Measurements from ENCODE around the gene SORCS2.

SORCS2 gene

GRCh38 chr4:7621252-7622035 is 429.1 kb downstream of the SORCS2 start:
- DNase-seq (ENCODE audit: low spot score) = no peak

DNA sequence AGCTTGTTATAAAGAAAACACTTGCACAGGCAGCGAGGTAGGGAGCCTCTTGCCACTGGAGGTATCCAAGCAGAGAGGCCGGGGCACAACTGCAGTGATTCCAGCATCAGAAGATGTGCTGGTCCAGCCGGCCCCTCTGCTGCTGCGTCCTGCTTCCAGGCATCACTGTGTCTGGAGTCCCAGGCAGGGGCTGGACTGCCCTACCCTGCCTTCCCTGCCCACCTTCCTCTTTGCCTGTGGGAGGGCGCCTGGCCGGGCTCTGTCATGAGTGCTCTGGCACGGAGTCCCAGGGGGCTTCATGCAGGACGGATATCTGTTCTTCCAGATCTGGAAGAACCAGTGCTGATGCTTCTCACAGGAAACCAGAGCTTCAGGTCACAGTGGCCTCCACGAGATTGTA is 430.0 kb downstream of the SORCS2 start:
- DNase-seq (ENCODE audit: low spot score) = no peak

GRCh38 chr4:7623468-7623867 is 431.1 kb downstream of the SORCS2 start:
- DNase-seq (ENCODE audit: low spot score) = no peak

GRCh38 chr4:7624396-7624980 is 432.1 kb downstream of the SORCS2 start:
- DNase-seq (ENCODE audit: low spot score) = no peak

DNA sequence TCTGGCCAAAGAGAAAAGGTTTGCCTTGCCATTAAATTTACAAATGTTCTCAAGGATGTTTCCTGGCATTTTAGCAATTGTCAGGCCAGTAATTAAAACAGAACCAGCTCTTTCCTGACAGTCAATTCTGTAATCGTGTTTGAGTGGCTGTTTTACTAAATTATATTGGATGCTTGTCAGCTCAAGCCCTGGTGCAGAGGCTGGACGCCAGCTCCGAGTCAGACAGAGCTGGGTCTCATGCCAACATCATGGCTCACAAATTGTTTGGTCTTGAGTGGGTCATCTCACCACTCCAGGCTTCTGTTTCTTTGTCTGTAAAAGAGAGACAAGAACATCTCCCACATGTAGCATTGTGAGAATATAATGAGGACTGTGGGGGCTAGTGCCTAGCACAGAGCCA is 432.7 kb downstream of the SORCS2 start:
- no peak for DNase-seq (ENCODE audit: low spot score)

DNA sequence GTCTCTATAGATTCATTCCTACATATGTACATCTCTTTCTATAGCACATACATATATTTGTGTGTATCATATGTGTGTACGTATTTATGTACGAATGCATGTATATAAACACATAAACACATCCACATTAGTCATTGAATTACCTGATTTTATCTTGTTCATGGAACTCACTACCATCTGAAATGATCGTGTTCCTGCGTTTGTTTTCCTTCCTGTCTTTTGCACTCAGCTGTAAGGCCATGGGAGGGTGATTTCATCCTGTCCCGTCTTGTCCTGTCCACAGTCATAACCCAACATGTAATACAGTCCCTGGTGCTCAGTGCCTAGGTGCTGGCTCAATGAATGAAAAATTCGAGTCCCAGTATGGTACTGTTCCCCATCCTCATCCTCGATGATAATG is 434.2 kb downstream of the SORCS2 start:
- DNase-seq (ENCODE audit: low spot score) = peak; percentile 83

GRCh38 chr4:7627251-7628250 is 435.2 kb downstream of the SORCS2 start:
- no peak for DNase-seq (ENCODE audit: low spot score)

- DNase-seq (ENCODE audit: low spot score) = no peak
These were observed 436.1 kb downstream of the SORCS2 start for GRCh38 chr4:7628432-7628831.

- DNase-seq (ENCODE audit: low spot score) = peak; percentile 52
These were observed 437.3 kb downstream of the SORCS2 start for GRCh38 chr4:7629501-7630254.

DNA sequence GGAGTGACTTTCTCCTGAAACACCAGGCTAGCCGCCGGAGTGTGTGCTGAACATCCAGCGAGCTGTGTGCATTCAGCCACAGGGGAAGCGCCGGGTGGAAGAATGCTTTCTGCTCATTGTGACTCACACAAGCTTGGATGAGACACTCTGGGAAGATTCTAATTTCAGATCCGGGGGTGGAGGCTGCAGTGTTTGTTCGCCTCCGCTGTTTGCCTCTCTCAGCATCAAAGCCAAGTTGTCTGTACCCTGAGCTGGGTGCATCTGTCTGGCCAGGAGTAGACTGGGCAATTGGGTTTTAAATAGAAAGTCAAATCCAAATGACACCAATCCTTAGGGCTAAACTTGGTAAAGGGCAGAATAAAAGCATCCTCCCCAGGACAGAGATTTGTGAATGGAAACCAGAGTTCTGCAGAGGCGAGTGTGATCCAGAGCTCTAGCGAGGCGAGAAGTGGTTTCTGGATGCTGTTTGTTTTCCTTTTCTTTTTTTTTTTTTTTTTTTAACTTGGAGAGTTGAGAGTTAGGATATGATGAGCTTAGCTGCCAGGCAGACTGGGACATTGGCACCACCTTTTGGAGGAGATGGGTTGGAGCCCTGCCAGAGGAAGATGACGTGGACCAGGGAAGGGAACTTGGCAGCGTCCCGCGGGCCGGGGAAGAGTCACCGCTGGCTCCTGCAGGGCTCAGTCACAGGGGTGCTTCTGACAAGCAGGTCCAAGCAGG is 438.4 kb downstream of the SORCS2 start:
- peak; percentile 90 for DNase-seq (ENCODE audit: low spot score)

GRCh38 chr4:7631288-7632014 is 439.1 kb downstream of the SORCS2 start:
- no peak for DNase-seq (ENCODE audit: low spot score)

- no peak for DNase-seq (ENCODE audit: low spot score)
These were observed 440.0 kb downstream of the SORCS2 start for GRCh38 chr4:7632341-7632740.

DNA sequence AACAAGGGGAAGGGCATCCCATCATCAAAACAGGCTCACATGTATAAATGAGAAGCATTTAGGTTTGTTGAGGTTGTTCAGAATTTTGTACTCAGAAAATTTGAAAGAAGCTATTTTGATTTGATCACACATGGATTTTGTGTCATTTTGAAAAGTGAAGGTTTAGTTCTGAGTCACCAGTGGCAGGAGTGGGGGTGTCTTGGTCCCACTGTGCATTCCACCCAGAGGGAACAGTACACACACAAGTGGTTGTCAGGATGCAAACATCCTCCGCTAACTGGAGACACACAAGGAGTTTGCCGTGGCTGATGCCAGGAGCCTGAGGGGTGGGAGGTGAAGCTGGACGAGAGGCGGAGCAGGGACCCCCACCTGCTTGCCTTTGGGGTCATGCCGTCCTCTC is 440.6 kb downstream of the SORCS2 start:
- DNase-seq (ENCODE audit: low spot score) = no peak

DNA sequence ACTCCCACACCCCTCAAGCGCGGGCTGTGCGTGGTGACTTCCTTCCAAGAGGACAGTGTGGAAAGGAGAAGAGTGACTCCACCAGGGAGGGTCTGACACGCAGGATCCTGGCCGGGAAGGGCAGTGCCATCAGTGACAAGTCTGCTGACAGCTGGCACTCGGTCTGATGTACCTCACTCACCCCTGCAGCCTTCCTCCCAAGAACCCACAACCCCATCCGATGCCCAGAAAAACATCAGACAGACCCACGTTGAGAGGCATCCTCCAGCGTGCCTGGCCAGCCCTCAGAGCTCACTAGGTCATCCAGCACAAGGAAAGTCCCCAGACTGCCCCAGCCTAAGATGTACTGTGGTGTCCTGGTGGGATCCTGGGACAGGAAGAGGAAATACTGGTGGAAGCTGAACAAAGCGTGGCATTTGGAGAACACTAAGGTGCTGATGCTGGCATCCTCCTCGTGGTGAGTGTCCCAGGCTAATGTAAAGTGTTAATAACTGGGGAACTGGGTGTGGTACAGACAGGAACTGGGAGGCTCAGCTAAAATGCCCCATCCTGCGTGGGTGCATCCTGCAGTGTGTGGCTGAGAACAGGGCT is 442.4 kb downstream of the SORCS2 start:
- peak; percentile 59 for DNase-seq (ENCODE audit: low spot score)

DNA sequence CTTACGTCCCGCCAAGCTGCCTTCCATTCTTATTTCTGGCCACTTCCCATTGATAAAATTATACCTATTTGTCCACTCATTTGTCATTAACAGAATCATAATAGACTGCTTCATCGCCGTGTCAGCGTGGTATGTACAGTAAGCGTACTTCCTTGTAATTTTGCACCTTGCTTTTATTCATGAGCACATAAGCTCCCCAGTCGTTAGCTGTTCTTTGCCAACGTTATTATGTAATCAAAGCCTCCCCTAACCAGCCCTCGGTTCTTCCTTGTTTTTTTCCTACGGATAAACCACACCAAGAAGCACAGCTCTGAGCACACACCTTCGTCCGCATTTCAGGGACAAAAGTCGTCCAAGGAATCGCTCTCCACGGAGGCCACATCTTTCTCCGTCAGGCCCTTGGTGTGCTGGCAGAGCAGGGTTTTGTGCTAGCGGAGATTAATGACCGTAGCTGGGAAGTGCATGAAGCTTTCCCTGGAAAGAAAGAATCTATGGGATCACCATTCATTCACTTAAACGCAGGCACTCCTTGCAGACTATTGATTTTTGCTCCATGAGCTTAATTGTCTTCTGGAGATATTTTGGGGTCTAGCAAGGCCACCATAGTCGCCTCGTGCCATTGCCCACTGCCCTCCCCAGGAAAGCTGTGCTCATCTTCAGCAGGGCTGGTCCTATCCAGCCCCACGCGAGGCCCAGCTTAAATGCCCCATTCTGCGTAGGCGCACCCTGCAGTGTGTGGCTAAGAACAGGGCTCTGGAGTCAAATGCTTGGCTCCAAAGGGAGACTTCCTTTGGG is 443.3 kb downstream of the SORCS2 start:
- no peak for DNase-seq (ENCODE audit: low spot score)

GRCh38 chr4:7636240-7636508 is 443.8 kb downstream of the SORCS2 start:
- DNase-seq (ENCODE audit: low spot score) = no peak

- no peak for DNase-seq (ENCODE audit: low spot score)
These were observed 444.8 kb downstream of the SORCS2 start for GRCh38 chr4:7637139-7637538.

DNA sequence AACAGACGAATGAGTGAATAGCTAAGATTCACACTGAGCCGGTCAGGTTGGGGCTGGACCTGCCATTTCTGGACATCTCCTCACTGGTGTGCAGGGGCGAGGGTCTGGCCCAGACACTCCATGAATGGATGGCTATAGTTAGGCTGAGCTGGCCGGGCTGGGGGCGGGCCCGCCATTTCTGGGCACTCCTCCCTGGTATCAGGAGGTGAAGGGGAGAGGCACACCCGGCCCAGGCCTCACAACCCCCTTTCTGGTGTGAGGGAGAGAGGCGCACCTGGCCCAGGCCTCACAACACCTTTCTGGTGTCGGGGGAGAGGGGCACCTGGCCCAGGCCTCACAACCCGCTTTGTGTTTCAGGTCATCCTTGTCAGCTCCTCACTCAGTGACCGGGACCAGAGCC is 445.6 kb downstream of the SORCS2 start:
- no peak for DNase-seq (ENCODE audit: low spot score)

GRCh38 chr4:7638489-7638888 is 446.2 kb downstream of the SORCS2 start:
- no peak for DNase-seq (ENCODE audit: low spot score)

All from kidney capillary endothelial cell (primary cell).